OCI-LY3 (cell line): ENCODE results near the gene NGRN.

Source experiments
- H2AFZ ChIP-seq: fragments of 200-600, 300-600 bp; shearing (Covaris generic); 2 replicates; pipeline ENCODE4 v1.6.0; 2014; ENCODE audit warnings: antibody characterized with exemption, low read depth, low read length
- H3K27ac ChIP-seq: fragments of 200-600, 300-600 bp; sonication (generic); 2 replicates; pipeline ENCODE4 v1.5.1; 2014; ENCODE audit warnings: mild to moderate bottlenecking, low read length, moderate library complexity, mixed read lengths
- H3K27me3 ChIP-seq: fragments of 200-600, 300-600 bp; sonication (generic); 2 replicates; pipeline ENCODE4 v1.6.1; 2014; ENCODE audit warnings: low read depth, low read length, mixed read lengths
- H3K36me3 ChIP-seq: fragments of 200-600, 300-600 bp; sonication (generic); replicated peaks from 2 replicates; pipeline ENCODE3; 2014; ENCODE audit warnings: low read depth, low read length, mixed read lengths
- H3K4me1 ChIP-seq: fragments of 300-600, 200-600 bp; sonication (generic); 2 replicates; pipeline ENCODE4 v1.6.1; 2014; ENCODE audit warnings: low read length, mixed read lengths
- H3K4me2 ChIP-seq: fragments of 200-600, 300-600 bp; sonication (generic); 2 replicates; pipeline ENCODE4 v1.6.1; 2014; ENCODE audit warnings: low read length, mixed read lengths
- H3K4me3 ChIP-seq: fragments of 300-600, 200-600 bp; sonication (generic); 2 replicates; pipeline ENCODE4 v1.5.1; 2014; ENCODE audit warnings: antibody characterized with exemption, mild to moderate bottlenecking, low read length, moderate library complexity
- H3K79me2 ChIP-seq: fragments of 300-600, 200-600 bp; shearing (Covaris generic); 2 replicates; pipeline ENCODE4 v1.6.1; 2014; ENCODE audit warnings: mild to moderate bottlenecking, low read length, mixed read lengths
- H3K9ac ChIP-seq: fragments of 300-600, 200-600 bp; shearing (Covaris generic); 2 replicates; pipeline ENCODE4 v1.6.0; 2014; ENCODE audit warnings: mild to moderate bottlenecking, low read length, moderate library complexity
- H3K9me3 ChIP-seq: fragments of 200-600, 300-600 bp; shearing (Covaris generic); 2 replicates; pipeline ENCODE4 v1.6.1; 2014; ENCODE audit warnings: low read length, mixed read lengths; ENCODE audit not compliant: insufficient read depth
- H4K20me1 ChIP-seq: fragments of 200-600, 300-600 bp; sonication (generic); 2 replicates; pipeline ENCODE4 v1.6.1; 2016; ENCODE audit warnings: low read length, mixed read lengths; ENCODE audit not compliant: insufficient read depth
- EZH2phosphoT487 ChIP-seq: fragments of 200-600 bp; shearing (Covaris generic); IDR thresholded peaks from 2 replicates; pipeline ENCODE4 v1.6.1; 2018; ENCODE audit warnings: antibody characterized with exemption, mixed run types, low read depth
- TF ChIP-seq, protein P1 (sequence below): fragments of 200-600, 300-600 bp; sonication (generic); IDR thresholded peaks from 2 replicates; pipeline ENCODE4 v1.5.1; 2014; ENCODE audit warnings: antibody characterized with exemption, low read length, low read depth

Gene NGRN

DNA sequence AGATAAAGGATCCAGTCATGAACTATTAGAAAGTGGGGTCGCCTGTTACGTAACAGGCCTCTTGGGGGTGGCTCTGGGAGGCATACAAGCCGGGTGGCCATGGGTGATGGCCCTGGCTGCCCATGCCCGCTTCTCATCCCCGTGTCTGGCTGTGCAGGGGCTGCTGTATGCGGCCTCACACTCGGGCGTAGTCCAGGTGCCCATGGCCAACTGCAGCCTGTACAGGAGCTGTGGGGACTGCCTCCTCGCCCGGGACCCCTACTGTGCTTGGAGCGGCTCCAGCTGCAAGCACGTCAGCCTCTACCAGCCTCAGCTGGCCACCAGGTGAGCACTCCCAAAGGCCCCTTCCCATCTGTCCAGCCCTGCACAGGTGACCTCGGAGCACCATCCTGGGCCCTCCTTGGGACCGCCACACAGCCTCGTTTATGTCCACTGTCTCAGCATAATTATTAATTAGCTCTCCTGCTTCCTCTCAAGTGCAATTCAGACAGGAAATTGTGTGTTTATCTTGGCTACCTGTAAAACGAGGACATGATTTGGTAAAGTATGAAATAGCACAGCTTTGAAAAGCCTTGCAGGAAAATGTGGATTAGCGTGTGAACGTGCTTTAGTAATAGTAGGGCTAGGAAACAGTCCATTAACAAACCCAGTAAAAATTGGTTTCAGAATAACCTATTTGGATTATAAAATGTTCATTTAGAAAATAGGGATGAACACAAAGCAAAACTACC, 39.8 kb upstream of the NGRN start:
- no peak for TF ChIP-seq EZH2phosphoT487
- TF ChIP-seq, protein P1, sequence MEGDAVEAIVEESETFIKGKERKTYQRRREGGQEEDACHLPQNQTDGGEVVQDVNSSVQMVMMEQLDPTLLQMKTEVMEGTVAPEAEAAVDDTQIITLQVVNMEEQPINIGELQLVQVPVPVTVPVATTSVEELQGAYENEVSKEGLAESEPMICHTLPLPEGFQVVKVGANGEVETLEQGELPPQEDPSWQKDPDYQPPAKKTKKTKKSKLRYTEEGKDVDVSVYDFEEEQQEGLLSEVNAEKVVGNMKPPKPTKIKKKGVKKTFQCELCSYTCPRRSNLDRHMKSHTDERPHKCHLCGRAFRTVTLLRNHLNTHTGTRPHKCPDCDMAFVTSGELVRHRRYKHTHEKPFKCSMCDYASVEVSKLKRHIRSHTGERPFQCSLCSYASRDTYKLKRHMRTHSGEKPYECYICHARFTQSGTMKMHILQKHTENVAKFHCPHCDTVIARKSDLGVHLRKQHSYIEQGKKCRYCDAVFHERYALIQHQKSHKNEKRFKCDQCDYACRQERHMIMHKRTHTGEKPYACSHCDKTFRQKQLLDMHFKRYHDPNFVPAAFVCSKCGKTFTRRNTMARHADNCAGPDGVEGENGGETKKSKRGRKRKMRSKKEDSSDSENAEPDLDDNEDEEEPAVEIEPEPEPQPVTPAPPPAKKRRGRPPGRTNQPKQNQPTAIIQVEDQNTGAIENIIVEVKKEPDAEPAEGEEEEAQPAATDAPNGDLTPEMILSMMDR, result no peak
- no peak overlapping the region for H3K27ac ChIP-seq
- H3K36me3 ChIP-seq, result peaks cover 19% of the 10 kb centered on the region
- no peaks in the 10 kb centered on the region for H3K27me3 ChIP-seq
- H3K9ac ChIP-seq, result no peak overlapping the region
- H4K20me1 ChIP-seq, result no peaks in the 10 kb centered on the region
- no peak overlapping the region for H3K4me3 ChIP-seq
- H3K9me3 ChIP-seq, result no peaks in the 10 kb centered on the region
- H3K4me2 ChIP-seq, result no peak overlapping the region
- H3K4me1 ChIP-seq, result no peaks in the 10 kb centered on the region
- no peak overlapping the region for H2AFZ ChIP-seq
- no peaks in the 10 kb centered on the region for H3K79me2 ChIP-seq

DNA sequence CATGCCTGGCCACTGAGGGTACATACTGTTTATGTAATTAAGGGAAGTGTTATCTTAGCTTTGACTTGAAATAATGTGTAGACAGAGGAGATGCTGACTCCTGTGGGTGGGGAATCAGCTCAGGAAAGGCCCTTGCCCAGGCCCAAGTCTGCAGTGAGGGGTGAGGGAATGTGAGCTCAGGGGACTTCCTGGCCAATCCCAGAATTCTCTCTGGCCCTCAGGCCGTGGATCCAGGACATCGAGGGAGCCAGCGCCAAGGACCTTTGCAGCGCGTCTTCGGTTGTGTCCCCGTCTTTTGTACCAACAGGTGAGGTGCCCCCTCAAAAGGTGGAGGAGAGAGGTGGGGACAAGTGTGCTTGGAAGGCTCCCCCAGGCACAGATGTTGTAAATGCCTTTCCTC, 38.1 kb upstream of the NGRN start:
- Histone ChIP-seq H3K9ac (no peak overlapping the region), H3K27me3 (no peaks in the 10 kb centered on the region), H2AFZ (no peak overlapping the region), H3K4me1 (no peaks in the 10 kb centered on the region), H4K20me1 (no peaks in the 10 kb centered on the region; the same call in 1 of the 2 replicates), H3K9me3 (no peaks in the 10 kb centered on the region), H3K36me3 (peaks cover 24% of the 10 kb centered on the region), H3K4me2 (no peak overlapping the region), H3K4me3 (no peak overlapping the region), H3K27ac (no peak overlapping the region), H3K79me2 (no peaks in the 10 kb centered on the region)
- no peak for TF ChIP-seq EZH2phosphoT487
- TF ChIP-seq, protein P1, result no peak

DNA sequence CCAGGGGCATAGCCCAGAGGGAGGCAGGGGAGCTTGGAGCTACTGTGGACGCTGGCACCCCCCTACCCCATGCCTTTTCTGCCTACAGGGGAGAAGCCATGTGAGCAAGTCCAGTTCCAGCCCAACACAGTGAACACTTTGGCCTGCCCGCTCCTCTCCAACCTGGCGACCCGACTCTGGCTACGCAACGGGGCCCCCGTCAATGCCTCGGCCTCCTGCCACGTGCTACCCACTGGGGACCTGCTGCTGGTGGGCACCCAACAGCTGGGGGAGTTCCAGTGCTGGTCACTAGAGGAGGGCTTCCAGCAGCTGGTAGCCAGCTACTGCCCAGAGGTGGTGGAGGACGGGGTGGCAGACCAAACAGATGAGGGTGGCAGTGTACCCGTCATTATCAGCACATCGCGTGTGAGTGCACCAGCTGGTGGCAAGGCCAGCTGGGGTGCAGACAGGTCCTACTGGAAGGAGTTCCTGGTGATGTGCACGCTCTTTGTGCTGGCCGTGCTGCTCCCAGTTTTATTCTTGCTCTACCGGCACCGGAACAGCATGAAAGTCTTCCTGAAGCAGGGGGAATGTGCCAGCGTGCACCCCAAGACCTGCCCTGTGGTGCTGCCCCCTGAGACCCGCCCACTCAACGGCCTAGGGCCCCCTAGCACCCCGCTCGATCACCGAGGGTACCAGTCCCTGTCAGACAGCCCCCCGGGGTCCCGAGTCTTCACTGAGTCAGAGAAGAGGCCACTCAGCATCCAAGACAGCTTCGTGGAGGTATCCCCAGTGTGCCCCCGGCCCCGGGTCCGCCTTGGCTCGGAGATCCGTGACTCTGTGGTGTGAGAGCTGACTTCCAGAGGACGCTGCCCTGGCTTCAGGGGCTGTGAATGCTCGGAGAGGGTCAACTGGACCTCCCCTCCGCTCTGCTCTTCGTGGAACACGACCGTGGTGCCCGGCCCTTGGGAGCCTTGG, 37.4 kb upstream of the NGRN start:
- Histone ChIP-seq H3K4me2 (no peak overlapping the region), H4K20me1 (no peaks in the 10 kb centered on the region; the same call in 1 of the 2 replicates), H3K27ac (no peak overlapping the region), H3K27me3 (no peaks in the 10 kb centered on the region), H3K79me2 (peaks cover 3% of the 10 kb centered on the region; the same call in 1 of the 2 replicates), H3K36me3 (peaks cover 24% of the 10 kb centered on the region), H3K9ac (no peak overlapping the region), H3K4me3 (no peak overlapping the region), H3K9me3 (no peaks in the 10 kb centered on the region), H3K4me1 (peaks cover 5% of the 10 kb centered on the region), H2AFZ (no peak overlapping the region)
- TF ChIP-seq, protein P1, result no peak
- no peak for TF ChIP-seq EZH2phosphoT487

DNA sequence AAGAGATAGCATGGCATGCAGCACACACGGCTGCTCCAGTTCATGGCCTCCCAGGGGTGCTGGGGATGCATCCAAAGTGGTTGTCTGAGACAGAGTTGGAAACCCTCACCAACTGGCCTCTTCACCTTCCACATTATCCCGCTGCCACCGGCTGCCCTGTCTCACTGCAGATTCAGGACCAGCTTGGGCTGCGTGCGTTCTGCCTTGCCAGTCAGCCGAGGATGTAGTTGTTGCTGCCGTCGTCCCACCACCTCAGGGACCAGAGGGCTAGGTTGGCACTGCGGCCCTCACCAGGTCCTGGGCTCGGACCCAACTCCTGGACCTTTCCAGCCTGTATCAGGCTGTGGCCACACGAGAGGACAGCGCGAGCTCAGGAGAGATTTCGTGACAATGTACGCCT, 36.5 kb upstream of the NGRN start:
- Histone ChIP-seq H3K9me3 (no peaks in the 10 kb centered on the region), H3K79me2 (peaks cover 4% of the 10 kb centered on the region; the same call in 1 of the 2 replicates), H3K9ac (no peak overlapping the region), H3K36me3 (peaks cover 24% of the 10 kb centered on the region), H3K4me1 (peaks cover 5% of the 10 kb centered on the region), H4K20me1 (no peaks in the 10 kb centered on the region; the same call in 1 of the 2 replicates), H3K27ac (no peak overlapping the region), H2AFZ (no peak overlapping the region), H3K4me3 (no peak overlapping the region), H3K27me3 (no peaks in the 10 kb centered on the region), H3K4me2 (no peak overlapping the region)
- TF ChIP-seq, protein P1, result no peak
- TF ChIP-seq EZH2phosphoT487, result no peak
